Ecto neural progenitor cell (in vitro differentiated cells): ENCODE results near the gene QRICH2.
"Not testable (repeated sequence)": the region's sequence is repeated elsewhere in the genome, so short reads cannot be mapped to it uniquely, and the experiment has no call there.

Source experiments
- DNase-seq: peaks from one replicate; pipeline ENCODE4 v3.0.0-alpha.2; 2018; ENCODE audit warnings: low spot score

The QRICH2 gene

DNA sequence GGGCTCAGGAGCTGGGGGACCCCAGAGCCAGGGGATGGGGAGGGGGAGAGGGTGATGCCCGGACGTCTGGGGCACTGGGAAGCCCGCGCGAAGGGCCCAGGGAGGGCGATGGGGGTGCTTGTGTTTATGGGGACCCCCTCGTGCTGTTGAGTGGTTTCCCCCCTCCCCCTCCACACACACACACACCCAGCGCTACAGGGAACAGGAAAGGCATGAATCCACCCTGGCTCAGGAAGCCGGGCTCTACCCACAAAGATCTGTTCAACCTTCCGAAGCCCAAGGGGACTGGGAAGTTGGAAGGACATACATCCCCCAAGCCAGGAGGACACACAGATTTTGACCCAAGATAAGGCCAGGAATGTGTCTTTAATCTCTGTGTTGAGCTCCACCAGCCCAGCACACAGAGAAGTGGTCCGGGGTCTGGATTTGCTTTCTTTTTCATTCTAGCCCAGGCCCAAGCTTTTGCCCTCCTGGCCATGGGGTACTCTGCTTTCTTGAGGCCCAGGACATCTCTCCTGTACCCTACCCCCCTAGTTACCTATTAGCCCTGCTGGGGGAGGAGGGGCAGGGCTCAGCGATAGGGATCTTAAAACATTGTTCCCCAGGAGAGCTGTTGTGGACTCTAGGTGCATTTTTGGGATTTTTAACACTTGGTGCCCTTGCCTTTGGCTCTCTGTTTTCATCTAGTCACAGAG is 41.7 kb downstream of the QRICH2 start:
- no peak for DNase-seq

GRCh38 chr17:76265624-76266243 is 42.3 kb downstream of the QRICH2 start:
- peak; percentile 82 for DNase-seq

DNA sequence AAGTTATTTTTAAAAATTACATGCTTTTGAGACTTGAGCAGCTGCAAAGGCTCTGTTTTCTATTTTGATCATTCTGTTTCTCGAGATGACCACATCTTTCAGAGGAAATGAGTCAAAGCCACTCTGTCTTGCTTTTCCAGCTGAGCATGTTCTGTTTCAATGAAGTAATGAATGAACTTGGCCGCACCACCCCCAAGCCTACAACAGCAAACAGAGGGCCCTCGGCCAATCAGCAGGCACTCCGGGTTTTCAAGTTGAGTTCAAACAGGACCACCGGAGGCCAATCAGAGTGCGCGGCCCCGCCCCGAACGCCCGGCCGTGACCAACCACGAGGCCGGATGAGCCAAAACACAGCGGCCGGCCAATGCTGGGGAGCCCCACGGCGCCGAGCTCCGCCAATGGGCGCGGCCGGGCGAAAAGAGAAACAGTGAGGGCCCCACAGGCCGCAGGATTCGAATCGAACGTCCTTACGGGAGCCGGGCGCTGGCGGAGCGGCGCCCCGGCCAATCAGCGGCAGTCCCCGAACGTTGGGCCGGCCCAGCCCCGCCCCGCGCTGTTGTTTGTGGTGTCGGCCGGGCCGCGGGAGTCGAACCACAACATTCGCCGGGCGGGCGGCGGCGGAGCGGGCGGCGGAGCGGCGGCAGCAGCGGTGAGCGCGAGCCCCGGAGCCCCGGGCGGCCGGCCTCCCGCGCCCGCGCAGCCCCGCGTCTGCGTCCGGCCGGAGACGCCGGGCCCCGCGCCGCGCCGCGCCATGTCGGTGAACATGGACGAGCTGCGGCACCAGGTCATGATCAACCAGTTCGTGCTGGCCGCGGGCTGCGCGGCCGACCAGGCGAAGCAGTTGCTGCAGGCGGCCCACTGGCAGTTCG is 43.1 kb downstream of the QRICH2 start, which contains the start of gene UBALD2:
TSS of gene UBALD2 (plus strand) at position 594 of the 869 bp plus-strand sequence. CDS start at position 752, 158 bp downstream.
- DNase-seq, result peak; percentile 100

GRCh38 chr17:76264425-76264754 is 43.7 kb downstream of the QRICH2 start:
- no peak for DNase-seq

GRCh38 chr17:76263896-76264295 is 44.2 kb downstream of the QRICH2 start:
- DNase-seq, result no peak

- no peak for DNase-seq
Observed at GRCh38 chr17:76262732-76263344, 45.2 kb downstream of the QRICH2 start.

DNA sequence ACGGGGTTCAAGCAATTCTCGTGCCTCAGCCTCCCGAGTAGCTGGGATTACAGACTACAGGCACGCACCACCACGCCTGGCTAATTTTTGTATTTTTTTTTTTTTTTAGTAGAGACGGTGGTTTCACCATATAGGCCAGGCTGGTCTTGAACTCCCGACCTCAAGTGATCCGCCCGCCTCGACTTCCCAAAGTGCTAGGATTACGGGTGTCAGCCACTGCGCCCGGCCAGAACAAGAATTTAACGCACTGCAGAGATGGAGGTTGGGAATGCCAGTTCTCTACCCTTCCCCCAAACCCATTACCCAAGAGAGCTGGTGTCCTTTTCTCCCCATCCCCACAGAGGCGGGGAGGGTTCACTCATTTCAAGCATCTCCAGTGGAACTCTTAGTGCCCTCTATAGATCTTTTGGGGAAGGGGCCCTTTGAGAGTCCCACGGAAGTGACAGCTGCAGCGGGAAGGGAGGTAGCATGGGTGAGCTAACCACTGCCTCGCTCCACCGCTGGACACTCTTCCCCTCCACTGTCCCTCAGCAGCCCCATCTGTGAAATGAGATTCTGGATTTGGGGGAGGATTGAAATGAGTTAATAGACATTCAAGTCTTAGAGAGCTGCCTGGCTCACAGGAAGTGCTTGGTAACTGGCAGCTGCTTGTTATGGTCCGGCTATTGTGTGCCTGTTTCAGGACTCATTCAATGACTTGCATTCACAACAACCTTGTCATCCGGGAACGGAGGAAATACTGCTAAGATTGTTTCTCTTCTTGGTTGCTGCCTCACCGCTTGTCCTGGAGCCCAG is 46.5 kb downstream of the QRICH2 start:
- DNase-seq, result peak; percentile 46

DNA sequence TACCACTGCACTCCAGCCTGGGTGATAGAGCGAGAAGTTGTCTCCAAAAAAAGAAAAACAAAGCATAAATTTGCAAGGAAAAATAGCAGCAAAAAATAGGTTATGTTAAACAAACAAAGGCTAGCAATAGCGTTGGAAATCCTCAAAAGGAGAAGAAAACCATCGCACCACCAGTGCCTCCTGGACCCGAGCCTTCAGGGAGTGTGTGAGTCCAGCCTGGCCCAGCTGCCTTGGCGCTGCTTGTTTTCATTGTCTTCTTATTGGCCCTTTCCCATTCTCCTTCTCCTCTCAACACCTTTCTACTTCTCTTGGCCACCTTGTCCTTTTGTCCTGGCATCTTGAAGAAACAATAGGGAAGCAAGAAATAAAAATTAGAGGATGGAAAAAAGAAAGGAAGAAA is 47.4 kb downstream of the QRICH2 start:
- DNase-seq, result no peak

- DNase-seq, result no peak
Observed at GRCh38 chr17:76260220-76260619, 47.9 kb downstream of the QRICH2 start.

GRCh38 chr17:76256430-76257050 is 51.5 kb downstream of the QRICH2 start:
- DNase-seq, result not testable (repeated sequence)

DNA sequence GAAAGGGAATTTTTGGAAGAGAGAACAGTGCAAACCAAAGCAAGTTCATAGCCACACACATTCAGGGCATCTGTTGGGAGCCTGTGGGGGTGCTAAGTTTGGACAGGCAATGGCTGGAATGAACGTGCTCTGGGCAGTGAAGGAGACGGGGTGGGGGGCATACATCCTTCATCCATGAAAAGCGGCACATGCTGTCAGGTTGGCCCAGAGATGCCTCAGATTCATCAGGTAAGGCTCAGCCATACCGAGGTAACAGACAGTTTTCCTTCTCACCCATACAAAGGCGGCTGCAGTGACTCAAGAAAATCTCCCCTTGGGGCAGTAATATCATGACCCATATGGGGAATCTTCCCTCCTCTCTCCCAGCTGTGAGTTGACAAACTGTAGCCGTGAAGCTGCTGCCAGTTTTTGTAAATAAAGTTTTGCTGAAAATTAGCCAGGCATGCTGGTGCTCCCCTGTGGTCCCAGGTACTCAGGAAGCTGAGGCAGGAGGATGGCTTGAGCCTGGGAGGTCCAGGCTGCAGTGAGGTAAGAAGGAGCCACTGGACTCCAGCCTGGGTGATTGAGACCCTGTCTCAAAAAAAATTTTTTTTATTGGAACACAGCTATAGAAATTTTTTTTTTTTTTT is 52.2 kb downstream of the QRICH2 start:
- no peak for DNase-seq

DNA sequence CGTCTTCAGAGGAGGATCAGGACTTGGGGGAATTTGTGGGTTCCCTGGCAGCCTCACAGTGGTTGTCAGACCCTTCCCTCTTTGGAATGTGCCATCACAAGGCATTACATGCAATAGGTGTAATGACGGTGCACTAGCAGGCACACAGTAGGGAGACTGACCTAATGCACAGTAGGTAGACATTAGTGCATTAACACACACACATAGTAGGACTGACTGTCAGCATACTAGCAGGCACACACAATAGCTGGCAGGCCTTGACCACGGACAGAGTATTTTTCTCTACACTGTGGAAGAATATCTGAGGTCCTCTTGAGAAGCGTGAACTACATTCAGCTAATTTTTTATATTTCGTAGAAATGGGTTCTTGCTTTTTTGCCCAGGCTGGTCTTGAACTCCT is 53.8 kb downstream of the QRICH2 start:
- DNase-seq, result no peak

- DNase-seq, result no peak
Observed at GRCh38 chr17:76253841-76254240, 54.2 kb downstream of the QRICH2 start.

DNA sequence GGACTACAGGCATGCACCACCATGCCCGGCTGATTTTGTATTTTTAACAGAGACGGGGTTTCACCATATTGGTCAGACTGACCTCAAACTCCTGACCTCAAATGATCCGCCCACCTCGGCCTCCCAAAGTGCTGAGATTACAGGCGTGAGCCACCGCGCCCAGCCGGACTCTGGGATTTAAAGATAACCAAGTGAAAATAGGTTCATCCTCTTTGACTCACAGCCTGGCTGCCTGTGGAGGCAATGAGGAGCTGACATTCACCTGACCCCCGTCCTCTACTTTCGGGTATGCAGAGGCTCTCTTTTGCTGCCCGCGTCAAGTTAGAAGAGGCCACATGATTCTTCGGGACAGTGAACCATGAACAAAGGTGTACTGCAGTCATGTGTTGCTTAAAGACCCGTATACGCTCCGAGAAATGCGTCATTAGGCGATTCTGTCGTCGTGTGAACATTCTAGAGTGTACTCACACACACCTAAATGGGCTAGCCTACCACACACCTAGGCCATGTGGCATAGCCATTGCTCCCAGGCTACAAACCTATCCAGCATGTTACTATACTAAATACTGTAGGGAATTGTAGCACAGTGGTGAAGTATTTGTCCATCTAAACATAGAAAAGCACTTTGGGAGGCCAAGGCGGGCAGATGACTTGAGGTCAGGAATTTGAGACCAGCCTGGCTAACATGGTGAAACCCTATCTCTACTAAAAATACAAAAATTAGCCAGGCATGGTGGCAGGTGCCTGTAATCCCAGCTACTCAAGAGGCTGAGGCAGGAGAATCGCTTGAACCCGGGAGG is 54.9 kb downstream of the QRICH2 start:
- not testable (repeated sequence) for DNase-seq

- no peak for DNase-seq
Observed at GRCh38 chr17:76252040-76252954, 55.8 kb downstream of the QRICH2 start.

- no peak for DNase-seq
Observed at GRCh38 chr17:76251478-76252039, 56.5 kb downstream of the QRICH2 start.

DNA sequence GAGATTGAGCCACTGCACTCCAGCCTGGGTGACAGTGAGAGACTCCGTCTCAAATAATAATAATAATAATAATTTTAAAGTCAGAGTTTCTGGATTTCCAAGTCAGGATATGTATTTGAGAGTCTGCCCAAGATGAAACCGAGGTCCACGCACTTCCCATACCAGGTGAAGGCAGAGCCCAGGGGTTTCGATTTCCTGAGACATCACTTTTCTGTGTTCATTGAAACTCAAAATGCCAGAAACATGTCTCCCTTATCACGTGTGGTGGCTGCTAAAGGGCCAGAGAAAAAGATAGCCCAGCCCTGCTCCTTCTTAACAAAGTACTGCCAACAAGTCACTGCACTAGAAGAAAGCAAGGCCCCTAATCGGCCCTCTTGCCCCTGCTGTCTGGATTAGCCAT is 57.9 kb downstream of the QRICH2 start:
- DNase-seq, result no peak

DNA sequence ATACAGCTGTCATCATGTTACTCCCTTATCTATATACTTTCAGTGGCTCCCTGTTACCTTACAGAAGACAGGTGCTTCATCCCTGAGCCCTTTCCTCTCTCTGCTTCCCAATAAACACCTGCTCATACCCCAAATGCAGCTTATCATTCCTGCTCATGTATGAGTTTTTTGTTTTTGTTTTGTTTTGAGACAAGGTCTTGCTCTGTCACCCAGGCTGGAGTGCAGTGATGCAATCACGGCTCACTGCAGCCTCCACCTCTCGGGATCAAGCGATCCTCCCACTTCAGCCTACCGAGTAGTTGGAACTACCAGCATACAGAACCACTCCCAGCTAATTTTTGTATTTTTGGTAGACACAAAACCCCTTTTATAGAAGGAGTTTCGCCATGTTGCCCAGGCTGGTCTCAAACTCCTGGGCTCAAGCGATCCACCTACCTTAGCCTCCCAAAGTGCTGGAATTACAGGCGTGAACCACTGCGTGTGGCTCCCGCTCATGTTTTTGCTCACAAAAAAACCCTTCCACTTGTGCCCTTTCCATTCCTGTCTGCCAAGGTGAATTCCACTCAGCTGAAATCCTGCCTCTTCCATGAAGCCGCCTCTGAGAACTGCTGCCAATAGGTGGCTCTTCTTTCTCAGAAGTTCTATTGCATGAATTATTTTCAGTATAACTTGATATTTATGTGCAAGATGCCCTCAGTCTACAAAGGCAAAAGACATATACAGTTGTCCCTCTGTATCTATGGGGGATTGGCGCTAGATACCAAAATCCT is 59.9 kb downstream of the QRICH2 start:
- no peak for DNase-seq
